GM19324 (cell line): ENCODE measurements around the gene GMDS.

Source experiments
- ATAC-seq: cut with Tn5 transposase; IDR thresholded peaks from one replicate; pipeline ENCODE4 v1.9.1; 2021; ENCODE audit warnings: mild to moderate bottlenecking, moderate library complexity; ENCODE audit not compliant: unreplicated experiment, low FRiP score

Gene GMDS

GRCh38 chr6:1873781-1874180 is 371.6 kb downstream of the GMDS start:
- no peak for ATAC-seq

- ATAC-seq: no peak
Observed at GRCh38 chr6:1872649-1873131, 372.7 kb downstream of the GMDS start.

- no peak for ATAC-seq
Observed at GRCh38 chr6:1871724-1872315, 373.6 kb downstream of the GMDS start.

GRCh38 chr6:1870932-1871331 is 374.5 kb downstream of the GMDS start:
- ATAC-seq: no peak

GRCh38 chr6:1870251-1870650 is 375.2 kb downstream of the GMDS start:
- no peak for ATAC-seq

- no peak for ATAC-seq
Observed at GRCh38 chr6:1869769-1870168, 375.6 kb downstream of the GMDS start.

GRCh38 chr6:1869308-1869707 is 376.1 kb downstream of the GMDS start:
- no peak for ATAC-seq

GRCh38 chr6:1868561-1869261 is 376.7 kb downstream of the GMDS start:
- ATAC-seq: no peak

- no peak for ATAC-seq
Observed at GRCh38 chr6:1867197-1867596, 378.2 kb downstream of the GMDS start.

GRCh38 chr6:1865585-1865984 is 379.8 kb downstream of the GMDS start:
- no peak for ATAC-seq

GRCh38 chr6:1864496-1864895 is 380.9 kb downstream of the GMDS start:
- ATAC-seq: no peak

GRCh38 chr6:1862411-1862810 is 383.0 kb downstream of the GMDS start:
- no peak for ATAC-seq

GRCh38 chr6:1860756-1861348 is 384.6 kb downstream of the GMDS start:
- ATAC-seq: no peak

- no peak for ATAC-seq
Observed at GRCh38 chr6:1858859-1859258, 386.5 kb downstream of the GMDS start.

- no peak for ATAC-seq
Observed at GRCh38 chr6:1858196-1858595, 387.2 kb downstream of the GMDS start.

- peak; percentile 71 for ATAC-seq
Observed at GRCh38 chr6:1856381-1856780, 389.0 kb downstream of the GMDS start.

GRCh38 chr6:1855890-1856289 is 389.5 kb downstream of the GMDS start:
- no peak for ATAC-seq

GRCh38 chr6:1854296-1854695 is 391.1 kb downstream of the GMDS start:
- no peak for ATAC-seq

GRCh38 chr6:1853761-1854160 is 391.6 kb downstream of the GMDS start:
- ATAC-seq: no peak

GRCh38 chr6:1851681-1852456 is 393.5 kb downstream of the GMDS start:
- ATAC-seq: no peak

GRCh38 chr6:1850840-1851157 is 394.6 kb downstream of the GMDS start:
- ATAC-seq: no peak
